Glutamatergic neuron (in vitro differentiated cells): ENCODE results near the gene ZNF282. TPM values are rescaled to one million over a fixed set of nuclear protein-coding genes. Genes with fewer than 3 reads are reported as not detected.
A peak's percentile ranks its signal among the peaks of the same experiment; 100 is the strongest.

ENCODE experiments used
- DNase-seq: peaks from one replicate; pipeline ENCODE4 v3.0.0; 2022
- H3K27ac Mint-ChIP-seq: one replicate; pipeline ENCODE4 v1.8.0; 2020; ENCODE audit warnings: mild to moderate bottlenecking, mixed read lengths, inconsistent platforms; ENCODE audit not compliant: unreplicated experiment
- H3K27me3 Mint-ChIP-seq: one replicate; pipeline ENCODE4 v1.8.0; 2020; ENCODE audit warnings: mild to moderate bottlenecking, moderate library complexity, mixed read lengths, inconsistent platforms; ENCODE audit not compliant: unreplicated experiment
- H3K36me3 Mint-ChIP-seq: one replicate; pipeline ENCODE4 v1.8.0; 2020; ENCODE audit warnings: mild to moderate bottlenecking, mixed read lengths, inconsistent platforms; ENCODE audit not compliant: unreplicated experiment
- H3K4me1 Mint-ChIP-seq: one replicate; pipeline ENCODE4 v1.8.0; 2020; ENCODE audit warnings: mild to moderate bottlenecking, low read depth, mixed read lengths, inconsistent platforms; ENCODE audit not compliant: unreplicated experiment
- H3K4me3 Mint-ChIP-seq: one replicate; pipeline ENCODE4 v1.8.0; 2020; ENCODE audit warnings: mild to moderate bottlenecking, mixed read lengths, inconsistent platforms; ENCODE audit not compliant: unreplicated experiment
- H3K9me3 Mint-ChIP-seq: one replicate; pipeline ENCODE4 v1.8.0; 2020; ENCODE audit warnings: mild to moderate bottlenecking, moderate library complexity, mixed read lengths, inconsistent platforms; ENCODE audit not compliant: unreplicated experiment
- total RNA-seq: library from RNA; stranded (reverse); fragmentation: NEBNext Ultra II Directional; extraction: Animal tissue kit (Norgen Biotek cat#: 25700); gene quantifications from one replicate; pipeline ENCODE4 v1.2.1, GENCODE V29; 2021; ENCODE audit not compliant: unreplicated experiment
- TF ChIP-seq, protein P1 (sequence below): fragments of 200-600 bp; sonication (generic); IDR thresholded peaks from one replicate; pipeline ENCODE4 v1.5.0; 2021; ENCODE audit not compliant: partially characterized antibody, unreplicated experiment

ZNF282 gene
- total RNA-seq, 1 donor from 2014 or later, result 22.9 TPM

GRCh38 chr7:149253665-149254064, 58.3 kb downstream of the ZNF282 start:
- peaks cover 5% of the 10 kb centered on the region for H3K36me3 Mint-ChIP-seq
- no peak overlapping the region for H3K27ac Mint-ChIP-seq
- TF ChIP-seq, protein P1, sequence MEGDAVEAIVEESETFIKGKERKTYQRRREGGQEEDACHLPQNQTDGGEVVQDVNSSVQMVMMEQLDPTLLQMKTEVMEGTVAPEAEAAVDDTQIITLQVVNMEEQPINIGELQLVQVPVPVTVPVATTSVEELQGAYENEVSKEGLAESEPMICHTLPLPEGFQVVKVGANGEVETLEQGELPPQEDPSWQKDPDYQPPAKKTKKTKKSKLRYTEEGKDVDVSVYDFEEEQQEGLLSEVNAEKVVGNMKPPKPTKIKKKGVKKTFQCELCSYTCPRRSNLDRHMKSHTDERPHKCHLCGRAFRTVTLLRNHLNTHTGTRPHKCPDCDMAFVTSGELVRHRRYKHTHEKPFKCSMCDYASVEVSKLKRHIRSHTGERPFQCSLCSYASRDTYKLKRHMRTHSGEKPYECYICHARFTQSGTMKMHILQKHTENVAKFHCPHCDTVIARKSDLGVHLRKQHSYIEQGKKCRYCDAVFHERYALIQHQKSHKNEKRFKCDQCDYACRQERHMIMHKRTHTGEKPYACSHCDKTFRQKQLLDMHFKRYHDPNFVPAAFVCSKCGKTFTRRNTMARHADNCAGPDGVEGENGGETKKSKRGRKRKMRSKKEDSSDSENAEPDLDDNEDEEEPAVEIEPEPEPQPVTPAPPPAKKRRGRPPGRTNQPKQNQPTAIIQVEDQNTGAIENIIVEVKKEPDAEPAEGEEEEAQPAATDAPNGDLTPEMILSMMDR, result no peak
- H3K27me3 Mint-ChIP-seq, result no peaks in the 10 kb centered on the region
- no peaks in the 10 kb centered on the region for H3K9me3 Mint-ChIP-seq
- no peak overlapping the region for H3K4me3 Mint-ChIP-seq
- peaks cover 7% of the 10 kb centered on the region for H3K4me1 Mint-ChIP-seq
- DNase-seq, result no peak

GRCh38 chr7:149254181-149254858, 59.0 kb downstream of the ZNF282 start:
- H3K9me3 Mint-ChIP-seq, result no peaks in the 10 kb centered on the region
- H3K4me1 Mint-ChIP-seq, result peaks cover 7% of the 10 kb centered on the region
- H3K36me3 Mint-ChIP-seq, result peaks cover 5% of the 10 kb centered on the region
- no peak overlapping the region for H3K27ac Mint-ChIP-seq
- TF ChIP-seq, protein P1, result no peak
- no peak for DNase-seq
- H3K4me3 Mint-ChIP-seq, result no peak overlapping the region
- H3K27me3 Mint-ChIP-seq, result no peaks in the 10 kb centered on the region

DNA sequence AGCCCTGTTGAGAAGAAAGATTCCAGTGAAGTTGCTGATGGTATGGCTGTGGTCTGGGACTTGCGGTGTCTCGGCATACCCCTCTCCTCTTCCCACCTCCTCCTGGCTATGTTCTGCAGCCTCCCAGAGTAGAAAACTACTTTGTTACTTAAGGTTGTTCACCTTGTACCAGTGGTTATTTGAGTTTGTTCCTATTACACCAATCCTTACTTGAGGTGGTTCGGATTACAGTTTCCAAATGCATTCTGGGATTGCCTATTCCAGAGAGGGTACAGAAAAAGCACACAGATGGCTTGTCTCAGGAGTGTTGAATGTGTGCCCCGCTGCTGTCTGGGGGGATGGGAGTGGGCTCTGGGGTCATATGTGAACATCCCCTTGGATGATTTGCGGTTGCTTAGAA, 59.8 kb downstream of the ZNF282 start:
- no peak for DNase-seq
- TF ChIP-seq, protein P1, result no peak
- H3K4me1 Mint-ChIP-seq, result peaks cover 7% of the 10 kb centered on the region
- peak overlapping the region; percentile 7 for H3K27ac Mint-ChIP-seq
- no peaks in the 10 kb centered on the region for H3K27me3 Mint-ChIP-seq
- H3K4me3 Mint-ChIP-seq, result no peak overlapping the region
- H3K36me3 Mint-ChIP-seq, result peaks cover 5% of the 10 kb centered on the region
- peaks cover 2% of the 10 kb centered on the region for H3K9me3 Mint-ChIP-seq

DNA sequence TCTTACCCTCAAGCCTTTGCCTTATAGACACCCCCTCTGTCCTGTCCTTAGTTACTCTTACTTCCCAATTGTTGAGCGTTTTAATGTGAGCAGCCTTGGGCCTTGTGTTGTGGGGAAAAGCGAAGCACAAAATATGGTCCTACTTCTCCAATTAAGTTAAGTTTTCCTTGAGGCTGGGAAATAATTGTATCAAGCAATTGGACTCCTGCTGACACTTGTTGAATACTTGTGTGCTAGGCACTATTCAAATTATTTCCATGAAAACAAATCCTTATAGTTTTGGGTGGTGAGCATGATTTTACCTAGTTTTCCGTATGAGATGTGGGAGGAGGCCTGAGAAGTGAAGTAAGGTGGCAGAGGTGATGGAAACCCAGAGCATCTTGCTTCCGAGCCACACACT, 61.2 kb downstream of the ZNF282 start:
- H3K4me3 Mint-ChIP-seq, result no peak overlapping the region
- TF ChIP-seq, protein P1, result no peak
- H3K27me3 Mint-ChIP-seq, result no peaks in the 10 kb centered on the region
- peaks cover 5% of the 10 kb centered on the region for H3K36me3 Mint-ChIP-seq
- DNase-seq, result no peak
- no peak overlapping the region for H3K27ac Mint-ChIP-seq
- peaks cover 9% of the 10 kb centered on the region for H3K9me3 Mint-ChIP-seq
- H3K4me1 Mint-ChIP-seq, result peaks cover 10% of the 10 kb centered on the region

DNA sequence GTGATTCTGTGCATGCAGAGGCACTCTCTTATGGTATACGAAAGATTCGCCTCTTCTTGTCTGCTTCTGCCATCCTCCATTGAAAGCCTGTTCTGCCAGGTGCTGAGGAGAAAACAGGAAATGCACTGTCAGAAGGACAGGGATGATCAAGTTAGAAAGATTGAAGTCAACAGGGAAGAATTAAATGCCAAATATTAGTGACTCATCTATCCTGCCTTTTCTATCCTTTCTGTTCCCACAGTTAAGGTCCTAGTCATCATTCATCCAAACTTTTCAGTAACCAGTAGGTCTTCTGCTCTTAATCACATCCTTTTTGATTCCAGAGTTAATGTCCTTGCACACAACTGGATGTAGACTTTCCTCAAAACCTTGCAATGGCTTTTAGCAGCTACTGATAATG, 61.8 kb downstream of the ZNF282 start:
- peaks cover 10% of the 10 kb centered on the region for H3K4me1 Mint-ChIP-seq
- no peaks in the 10 kb centered on the region for H3K27me3 Mint-ChIP-seq

More for the DNA sequence above, 61.8 kb downstream of the ZNF282 start:
- no peak for DNase-seq
- Mint-ChIP-seq H3K9me3 (peaks cover 9% of the 10 kb centered on the region), H3K4me3 (no peak overlapping the region), H3K27ac (no peak overlapping the region), H3K36me3 (peaks cover 5% of the 10 kb centered on the region)
- TF ChIP-seq, protein P1, result no peak
